WTC11 (cell line): ENCODE measurements around the gene KLHL22. TPM values are rescaled to one million over a fixed set of nuclear protein-coding genes. Genes with fewer than 3 reads are reported as not detected.

Experiments used
- ATAC-seq: fragments of 200-7000 bp; cut with Tn5 transposase; 2 replicates; pipeline ENCODE4 v1.10.0; 2021; ENCODE audit warnings: mild to moderate bottlenecking, moderate library complexity
- CTCF ChIA-PET: fragments of 300-600 bp; sonication (Branson Sonifier 250); formaldehyde crosslinking; loops from one replicate; lab custom pipeline; 2021; ENCODE audit warnings: antibody characterized with exemption; lab: Charles Lee
- POLR2A ChIA-PET: fragments of 350-600 bp; sonication (Branson Sonifier 250); formaldehyde crosslinking; loops from one replicate; lab custom pipeline; 2021; ENCODE audit warnings: antibody characterized with exemption; lab: Charles Lee
- DNase-seq: peaks from one replicate; pipeline ENCODE4 v3.0.0; 2021; ENCODE audit warnings: low spot score
- H3K27ac Mint-ChIP-seq: 2 replicates; pipeline ENCODE4 v1.8.0; 2021; ENCODE audit warnings: mixed read lengths
- H3K27me3 Mint-ChIP-seq: 2 replicates; pipeline ENCODE4 v1.8.0; 2021; ENCODE audit warnings: low read depth, mild to moderate bottlenecking, moderate library complexity, mixed read lengths
- H3K36me3 Mint-ChIP-seq: 2 replicates; pipeline ENCODE4 v1.8.0; 2021; ENCODE audit warnings: mixed read lengths
- H3K4me1 Mint-ChIP-seq: 2 replicates; pipeline ENCODE4 v1.8.0; 2022; ENCODE audit warnings: mixed read lengths
- H3K4me3 Mint-ChIP-seq: 2 replicates; pipeline ENCODE4 v1.8.0; 2021; ENCODE audit warnings: mild to moderate bottlenecking, moderate library complexity, mixed read lengths
- H3K9me3 Mint-ChIP-seq: 2 replicates; pipeline ENCODE4 v1.8.0; 2021; ENCODE audit warnings: mixed read lengths
- AR ChIP-seq: fragments of 250-450 bp; sonication (Bioruptor Pico); IDR thresholded peaks from 2 replicates; pipeline ENCODE4 v1.9.0; 2021; ENCODE audit warnings: mild to moderate bottlenecking
- EMX1 ChIP-seq: fragments of 250-450 bp; sonication (Bioruptor Pico); IDR thresholded peaks from 2 replicates; pipeline ENCODE4 v1.8.0; 2021; ENCODE audit warnings: mild to moderate bottlenecking
- MYBL2 ChIP-seq: sonication (generic); formaldehyde crosslinking; IDR thresholded peaks from 2 replicates; pipeline ENCODE4 v1.8.1; 2023; ENCODE audit warnings: mild to moderate bottlenecking, moderate library complexity, missing genetic modification reagents
- NR1H2 ChIP-seq: sonication (generic); formaldehyde crosslinking; IDR thresholded peaks from 2 replicates; pipeline ENCODE4 v1.9.0; 2021; ENCODE audit warnings: mild to moderate bottlenecking, moderate library complexity, missing genetic modification reagents
- NR2C2 ChIP-seq: sonication (generic); formaldehyde crosslinking; IDR thresholded peaks from 2 replicates; pipeline ENCODE4 v1.8.0; 2022; ENCODE audit warnings: mild to moderate bottlenecking, missing genetic modification reagents
- PRRX2 ChIP-seq: fragments of 250-450 bp; sonication (Bioruptor Pico); IDR thresholded peaks from 2 replicates; pipeline ENCODE4 v1.8.0; 2021; ENCODE audit warnings: mild to moderate bottlenecking
- RELA ChIP-seq: sonication (generic); formaldehyde crosslinking; IDR thresholded peaks from 2 replicates; pipeline ENCODE4 v1.8.1; 2022; ENCODE audit warnings: missing genetic modification reagents, mild to moderate bottlenecking, borderline replicate concordance
- RORB ChIP-seq: fragments of 250-450 bp; sonication (Bioruptor Pico); IDR thresholded peaks from 2 replicates; pipeline ENCODE4 v1.9.0; 2021; ENCODE audit warnings: mild to moderate bottlenecking
- SMAD3 ChIP-seq: sonication (generic); formaldehyde crosslinking; IDR thresholded peaks from 2 replicates; pipeline ENCODE4 v1.8.0; 2022; ENCODE audit warnings: missing genetic modification reagents, mild to moderate bottlenecking, borderline replicate concordance
- SMAD4 ChIP-seq: sonication (generic); formaldehyde crosslinking; IDR thresholded peaks from 2 replicates; pipeline ENCODE4 v1.8.0; 2022; ENCODE audit warnings: mild to moderate bottlenecking, missing genetic modification reagents
- TCF7 ChIP-seq: sonication (generic); formaldehyde crosslinking; IDR thresholded peaks from 2 replicates; pipeline ENCODE4 v1.8.0; 2022; ENCODE audit warnings: mild to moderate bottlenecking, low read depth, missing genetic modification reagents, moderate library complexity
- TEAD4 ChIP-seq: sonication (generic); formaldehyde crosslinking; IDR thresholded peaks from 2 replicates; pipeline ENCODE4 v1.8.0; 2022; ENCODE audit warnings: mild to moderate bottlenecking, missing genetic modification reagents
- USF2 ChIP-seq: sonication (generic); formaldehyde crosslinking; IDR thresholded peaks from 2 replicates; pipeline ENCODE4 v1.8.1; 2023; ENCODE audit warnings: mild to moderate bottlenecking, missing genetic modification reagents, moderate library complexity
- ZNF121 ChIP-seq: sonication (generic); formaldehyde crosslinking; IDR thresholded peaks from 2 replicates; pipeline ENCODE4 v1.8.0; 2023; ENCODE audit warnings: missing genetic modification reagents
- ZNF232 ChIP-seq: sonication (generic); formaldehyde crosslinking; IDR thresholded peaks from 2 replicates; pipeline ENCODE4 v1.8.0; 2022; ENCODE audit warnings: mild to moderate bottlenecking, missing genetic modification reagents
- ZNF396 ChIP-seq: fragments of 250-450 bp; sonication (Bioruptor Pico); IDR thresholded peaks from 2 replicates; pipeline ENCODE4 v1.8.0; 2021; ENCODE audit warnings: mild to moderate bottlenecking, moderate library complexity, borderline replicate concordance
- ZNF416 ChIP-seq: fragments of 250-450 bp; sonication (Bioruptor Pico); IDR thresholded peaks from 2 replicates; pipeline ENCODE4 v1.9.0; 2021; ENCODE audit warnings: mild to moderate bottlenecking, inconsistent platforms
- ZNF671 ChIP-seq: fragments of 250-450 bp; sonication (Bioruptor Pico); IDR thresholded peaks from 2 replicates; pipeline ENCODE4 v1.8.0; 2021; ENCODE audit warnings: mild to moderate bottlenecking
- total RNA-seq: library from RNA; stranded (reverse); gene quantifications from 3 replicates; pipeline ENCODE4 v1.2.3, GENCODE V29; 2021
- TF ChIP-seq, protein P1 (sequence below): sonication (generic); formaldehyde crosslinking; IDR thresholded peaks from 2 replicates; pipeline ENCODE4 v1.8.1; 2022; ENCODE audit warnings: low read depth, missing genetic modification reagents, borderline replicate concordance
- TF ChIP-seq, protein P2 (sequence below): sonication (generic); formaldehyde crosslinking; IDR thresholded peaks from 2 replicates; pipeline ENCODE4 v1.8.1; 2022; ENCODE audit warnings: missing genetic modification reagents, borderline replicate concordance

KLHL22 gene
- total RNA-seq, 1 experiment from 2014 or later = 15.7 TPM

DNA sequence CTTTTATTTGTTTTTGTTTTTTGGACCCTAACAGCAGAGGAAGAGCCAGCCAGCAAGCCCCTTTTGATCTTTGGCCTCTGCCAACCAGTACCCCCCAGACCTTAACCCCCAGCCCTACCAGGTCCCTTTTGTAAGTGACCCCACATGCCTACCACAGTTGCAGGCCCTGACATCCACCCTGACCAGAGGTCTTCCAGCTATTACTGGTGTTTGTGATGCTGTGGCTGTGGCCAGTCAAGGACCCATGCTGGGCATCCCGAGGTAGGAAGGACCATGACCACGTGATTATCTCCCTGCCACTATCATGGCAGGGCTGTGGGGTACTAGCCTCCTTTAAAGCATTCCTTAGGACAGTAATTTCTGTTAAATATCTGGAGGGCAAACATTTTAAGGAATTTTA, 20.8 kb upstream of the KLHL22 start:
- TF ChIP-seq PRRX2 (CRISPR knock-in tag) (no peak), AR (CRISPR knock-in tag) (no peak), USF2 (CRISPR knock-in tag) (no peak), EMX1 (CRISPR knock-in tag) (no peak), MYBL2 (CRISPR knock-in tag) (no peak), SMAD3 (CRISPR knock-in tag) (no peak), TEAD4 (CRISPR knock-in tag) (no peak), NR2C2 (CRISPR knock-in tag) (no peak), ZNF671 (CRISPR knock-in tag) (no peak), ZNF416 (CRISPR knock-in tag) (no peak), ZNF121 (CRISPR knock-in tag) (no peak), SMAD4 (no peak), TCF7 (CRISPR knock-in tag) (no peak), ZNF232 (CRISPR knock-in tag) (no peak)
- TF ChIP-seq, protein P1, sequence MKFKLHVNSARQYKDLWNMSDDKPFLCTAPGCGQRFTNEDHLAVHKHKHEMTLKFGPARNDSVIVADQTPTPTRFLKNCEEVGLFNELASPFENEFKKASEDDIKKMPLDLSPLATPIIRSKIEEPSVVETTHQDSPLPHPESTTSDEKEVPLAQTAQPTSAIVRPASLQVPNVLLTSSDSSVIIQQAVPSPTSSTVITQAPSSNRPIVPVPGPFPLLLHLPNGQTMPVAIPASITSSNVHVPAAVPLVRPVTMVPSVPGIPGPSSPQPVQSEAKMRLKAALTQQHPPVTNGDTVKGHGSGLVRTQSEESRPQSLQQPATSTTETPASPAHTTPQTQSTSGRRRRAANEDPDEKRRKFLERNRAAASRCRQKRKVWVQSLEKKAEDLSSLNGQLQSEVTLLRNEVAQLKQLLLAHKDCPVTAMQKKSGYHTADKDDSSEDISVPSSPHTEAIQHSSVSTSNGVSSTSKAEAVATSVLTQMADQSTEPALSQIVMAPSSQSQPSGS (CRISPR knock-in tag) = no peak
- TF ChIP-seq, protein P2, sequence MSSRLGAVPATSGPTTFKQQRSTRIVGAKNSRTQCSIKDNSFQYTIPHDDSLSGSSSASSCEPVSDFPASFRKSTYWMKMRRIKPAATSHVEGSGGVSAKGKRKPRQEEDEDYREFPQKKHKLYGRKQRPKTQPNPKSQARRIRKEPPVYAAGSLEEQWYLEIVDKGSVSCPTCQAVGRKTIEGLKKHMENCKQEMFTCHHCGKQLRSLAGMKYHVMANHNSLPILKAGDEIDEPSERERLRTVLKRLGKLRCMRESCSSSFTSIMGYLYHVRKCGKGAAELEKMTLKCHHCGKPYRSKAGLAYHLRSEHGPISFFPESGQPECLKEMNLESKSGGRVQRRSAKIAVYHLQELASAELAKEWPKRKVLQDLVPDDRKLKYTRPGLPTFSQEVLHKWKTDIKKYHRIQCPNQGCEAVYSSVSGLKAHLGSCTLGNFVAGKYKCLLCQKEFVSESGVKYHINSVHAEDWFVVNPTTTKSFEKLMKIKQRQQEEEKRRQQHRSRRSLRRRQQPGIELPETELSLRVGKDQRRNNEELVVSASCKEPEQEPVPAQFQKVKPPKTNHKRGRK (CRISPR knock-in tag) = no peak
- no peaks in the 10 kb centered on the region for H3K4me1 Mint-ChIP-seq
- H3K27me3 Mint-ChIP-seq = no peaks in the 10 kb centered on the region
- no peak overlapping the region for H3K27ac Mint-ChIP-seq
- ATAC-seq (no peak), DNase-seq (no peak)
- H3K9me3 Mint-ChIP-seq = no peaks in the 10 kb centered on the region
- H3K4me3 Mint-ChIP-seq = no peak overlapping the region
- H3K36me3 Mint-ChIP-seq = peaks cover 12% of the 10 kb centered on the region
- ChIA-PET CTCF (no interaction called here), POLR2A (no interaction called here)

GRCh38 chr22:20514658-20515406, 19.2 kb upstream of the KLHL22 start:
- Mint-ChIP-seq H3K4me3 (no peak overlapping the region), H3K27ac (no peak overlapping the region), H3K27me3 (no peaks in the 10 kb centered on the region), H3K36me3 (peaks cover 4% of the 10 kb centered on the region; the same call in 1 of the 2 replicates), H3K4me1 (peaks cover 12% of the 10 kb centered on the region), H3K9me3 (no peaks in the 10 kb centered on the region)
- ChIA-PET POLR2A (no interaction called here), CTCF (interaction anchor here (1.2 kb wide), 2 partner anchors 53 to 97 kb away, joined by 3 read pairs; no protein-coding TSS in a partner anchor)
- DNase-seq = no peak
- ATAC-seq = no peak
- TF ChIP-seq RELA (CRISPR knock-in tag) (no peak), ZNF396 (no peak), RORB (CRISPR knock-in tag) (no peak), NR1H2 (CRISPR knock-in tag) (no peak)
- TF ChIP-seq, protein P2 (CRISPR knock-in tag) = no peak
